Bone marrow (tissue), 2 donors: ENCODE data around the gene MED14.

Experiments
- DNase-seq, 2 donors: peaks; one replicate each; lab custom pipeline; 2025; lab: John Stamatoyannopoulos, UW

The MED14 gene

DNA sequence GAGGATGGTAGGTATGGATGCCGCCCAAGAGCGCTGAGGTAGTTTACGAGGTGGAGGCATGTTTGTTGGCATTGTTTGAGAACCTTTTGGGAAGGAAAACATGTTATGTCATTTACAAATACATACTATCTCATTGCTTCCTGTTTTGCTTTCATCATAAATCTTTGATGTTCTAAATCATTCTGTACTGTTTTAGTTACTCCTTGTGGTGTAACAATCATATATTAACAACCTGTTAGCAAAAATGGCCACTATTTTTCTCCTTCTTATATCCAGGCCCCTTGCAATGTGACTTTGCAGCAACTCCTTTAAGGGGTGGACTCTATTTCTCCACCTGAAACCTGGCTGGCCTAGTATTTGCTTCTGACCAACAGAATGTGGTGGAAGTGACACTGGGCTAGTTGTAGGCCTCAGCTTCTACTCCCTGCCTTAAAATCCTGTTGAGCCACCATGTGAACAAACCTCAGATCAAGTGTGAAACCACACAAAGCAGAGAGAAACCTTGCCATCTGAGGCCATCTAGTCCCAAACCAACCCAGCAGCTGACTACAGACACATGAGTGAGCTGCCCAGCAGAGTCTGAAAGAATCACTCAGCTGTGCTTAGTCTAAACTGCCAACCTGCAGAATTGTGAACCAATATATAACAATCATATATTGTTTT lies 72.1 kb downstream of the MED14 start:
- DNase-seq = no peak

DNA sequence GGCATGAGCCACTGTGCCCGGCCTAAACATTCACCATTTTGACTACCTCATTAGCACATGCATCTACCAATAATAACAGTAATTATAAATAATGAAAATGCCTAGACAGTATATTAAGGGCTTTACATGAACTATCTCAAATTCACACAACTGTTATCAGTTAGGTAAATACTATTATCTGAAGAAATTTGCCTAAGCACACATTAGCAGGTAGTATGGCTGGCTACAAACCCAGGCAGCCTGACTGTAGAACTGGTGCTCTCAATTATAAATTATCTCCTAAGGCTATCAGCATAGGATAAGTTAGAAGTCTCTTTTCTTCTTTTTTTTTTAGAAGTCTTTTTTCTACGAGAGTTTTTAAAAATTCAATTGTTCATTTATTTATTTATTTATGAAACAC lies 73.9 kb downstream of the MED14 start:
- no peak for DNase-seq

DNA sequence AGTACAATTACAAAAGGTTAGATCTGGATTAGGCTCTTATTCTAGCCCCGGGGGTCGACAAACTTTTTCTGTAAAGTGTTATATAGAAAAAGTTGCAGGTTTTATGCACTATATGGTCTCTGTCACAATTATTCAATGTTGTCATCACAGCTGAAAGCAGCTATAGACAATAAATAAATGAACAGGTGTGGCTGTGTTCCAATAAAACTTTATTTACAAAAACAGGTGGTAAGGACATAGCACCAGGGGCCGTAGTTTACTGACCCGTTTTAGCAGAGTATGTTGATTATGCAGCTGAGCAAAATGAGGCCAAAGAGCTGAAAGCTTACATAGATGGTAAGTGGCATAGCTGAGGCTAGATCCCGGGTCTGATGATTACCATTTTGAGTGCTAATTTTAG lies 75.0 kb downstream of the MED14 start:
- no peak for DNase-seq

DNA sequence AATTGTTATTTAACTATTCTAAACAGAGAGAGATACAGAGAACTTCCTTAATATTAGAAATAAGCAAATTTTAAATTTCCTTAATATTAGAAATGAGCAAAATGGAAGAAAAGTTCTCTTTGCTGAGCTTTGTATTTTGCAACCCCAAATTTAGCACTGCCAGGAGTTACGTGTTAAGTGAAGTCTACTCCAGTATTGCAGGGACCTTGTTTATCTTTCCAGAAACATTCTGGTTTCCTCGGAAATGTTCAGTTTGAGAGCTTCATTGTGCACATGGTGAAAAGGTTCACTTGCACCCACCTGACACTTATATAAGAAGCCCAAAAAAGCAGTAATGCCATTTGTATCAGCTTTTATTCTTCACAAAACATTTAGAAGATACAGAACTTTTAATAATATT lies 81.8 kb downstream of the MED14 start:
- no peak for DNase-seq

DNA sequence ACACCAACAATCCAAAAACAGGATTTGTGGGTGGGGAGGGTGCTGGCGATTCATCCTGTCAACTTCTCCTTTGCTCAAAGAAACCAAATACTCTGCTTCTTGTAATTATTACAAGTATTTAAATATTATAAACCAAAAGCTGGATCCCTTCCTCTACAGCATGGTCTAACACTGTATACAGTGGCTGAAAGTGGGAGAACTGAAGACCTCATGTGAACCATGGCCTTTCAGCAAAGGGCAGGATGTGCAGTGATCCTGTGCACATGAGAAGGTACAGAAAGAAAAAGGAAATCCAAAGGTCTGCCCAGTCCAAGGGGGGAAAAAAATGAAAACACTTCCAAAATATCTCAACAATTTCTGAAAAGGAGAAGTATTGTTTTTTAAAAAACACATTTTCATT lies 82.7 kb downstream of the MED14 start:
- DNase-seq = no peak

DNA sequence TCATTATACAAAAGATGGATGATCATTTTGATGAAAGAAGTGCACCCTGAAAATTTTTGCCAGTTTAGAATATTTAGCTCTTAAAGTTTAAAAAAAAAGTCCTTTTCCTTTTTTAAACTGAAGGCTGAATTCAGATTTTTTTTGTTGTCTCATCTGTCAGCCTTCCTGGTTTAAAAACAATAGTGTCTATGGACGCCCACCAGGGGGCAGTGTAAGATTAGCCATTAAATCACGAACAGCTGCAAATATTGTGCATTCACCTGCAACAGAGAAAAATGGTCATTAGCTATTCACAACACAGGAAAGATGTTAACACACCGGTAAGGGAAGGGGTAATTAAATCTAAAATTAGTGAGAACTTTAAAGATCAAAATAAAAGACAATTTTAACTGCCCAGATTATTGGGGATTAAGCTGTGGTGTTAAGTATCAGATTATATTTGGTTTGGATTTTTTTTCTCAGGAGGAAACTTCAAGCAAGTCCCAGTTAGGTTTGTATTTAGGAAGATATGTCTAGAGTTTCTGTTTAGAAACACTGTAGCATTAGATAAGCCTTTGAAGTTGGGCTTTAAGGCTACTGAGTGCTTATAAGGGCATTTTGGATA lies 83.6 kb downstream of the MED14 start:
- DNase-seq = peak in 1 of 2 donors; percentile 12

DNA sequence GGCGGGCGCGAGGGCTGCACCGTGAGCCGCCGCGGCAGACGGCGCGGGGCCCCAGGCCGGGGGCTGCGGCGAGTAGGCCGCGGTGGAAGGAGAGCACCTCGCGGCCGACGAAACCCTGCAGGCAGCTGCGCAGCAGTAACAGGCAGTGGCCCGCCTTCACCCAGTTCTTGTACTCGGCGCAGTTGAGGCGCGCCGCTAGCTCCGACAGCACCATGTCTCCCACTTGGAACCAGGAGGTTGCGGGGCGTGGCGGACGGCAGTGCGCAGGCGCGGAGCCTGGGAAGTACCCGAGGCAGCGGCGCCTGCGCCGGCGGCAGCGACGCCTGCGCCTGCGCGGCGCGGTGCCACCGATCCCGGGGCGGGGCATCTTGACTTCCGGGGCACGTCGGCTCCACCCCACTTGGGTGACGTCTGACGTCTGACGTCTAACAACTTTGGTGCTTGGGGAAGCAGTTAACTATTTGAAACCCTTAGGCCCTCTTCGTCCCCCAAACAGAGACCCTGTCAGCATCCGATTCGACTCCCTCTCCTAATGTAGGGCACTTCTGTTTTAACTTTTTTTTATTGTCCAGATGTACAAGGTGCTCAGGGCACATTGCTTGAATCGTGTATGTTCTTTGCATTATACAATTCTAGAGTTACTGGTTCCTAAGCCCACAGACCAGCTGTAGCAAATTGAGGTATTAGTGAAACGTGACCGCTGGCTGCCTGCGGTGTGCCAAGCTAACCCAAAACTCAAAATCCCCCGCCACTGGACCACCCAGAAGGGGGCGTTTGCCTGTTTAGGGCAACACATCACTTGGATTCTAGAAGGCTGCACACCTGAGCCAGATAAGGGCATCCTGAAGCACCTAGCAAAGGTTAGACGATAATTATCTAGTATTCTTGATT lies 87.8 kb downstream of the MED14 start, which contains the start of gene CXorf38:
TSS of gene CXorf38 (minus strand) at position 255 of the 891 bp plus-strand sequence. CDS start at position 214, 41 bp downstream.
- peak; percentile 57 to 61 for DNase-seq

DNA sequence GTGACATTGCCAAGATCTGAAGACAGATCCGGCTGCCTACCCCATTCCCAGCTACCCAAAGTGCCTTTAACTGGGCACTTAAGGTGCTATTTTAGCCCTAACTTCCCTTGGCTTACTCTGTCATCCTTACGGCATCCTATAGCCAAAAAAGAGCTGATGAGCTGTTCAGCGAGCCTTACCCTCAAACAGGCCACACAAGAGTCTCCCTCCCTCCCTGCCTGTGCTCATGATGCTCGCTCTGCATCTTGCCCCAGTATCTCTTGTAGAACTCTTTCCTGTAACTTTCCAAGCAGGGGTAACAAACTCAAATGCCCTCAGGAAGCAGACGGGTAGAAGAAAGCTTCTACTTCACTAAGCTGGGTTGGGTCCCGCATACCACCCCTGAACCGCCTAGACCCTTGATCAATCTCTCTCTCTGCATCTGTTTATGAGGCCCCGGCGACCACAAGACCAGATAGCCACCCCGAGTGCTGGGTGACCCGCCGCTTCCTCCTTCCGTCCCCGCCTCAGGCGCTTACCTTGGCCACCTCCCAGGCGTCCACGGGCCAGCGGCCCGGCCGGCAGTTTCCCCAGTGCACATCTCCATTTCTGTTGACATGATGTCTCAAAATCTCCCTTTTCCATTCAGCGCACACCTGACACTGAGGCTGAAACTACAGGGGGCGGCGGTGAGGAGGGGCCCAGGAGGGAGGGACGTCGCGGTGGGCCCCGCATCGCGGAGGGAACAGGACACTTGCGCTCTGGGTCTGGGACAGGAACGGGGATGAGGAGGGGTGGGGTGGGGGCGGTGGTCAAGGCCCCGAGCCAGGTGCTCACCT lies 88.6 kb downstream of the MED14 start:
- DNase-seq = peak in 1 of 2 donors; percentile 1

DNA sequence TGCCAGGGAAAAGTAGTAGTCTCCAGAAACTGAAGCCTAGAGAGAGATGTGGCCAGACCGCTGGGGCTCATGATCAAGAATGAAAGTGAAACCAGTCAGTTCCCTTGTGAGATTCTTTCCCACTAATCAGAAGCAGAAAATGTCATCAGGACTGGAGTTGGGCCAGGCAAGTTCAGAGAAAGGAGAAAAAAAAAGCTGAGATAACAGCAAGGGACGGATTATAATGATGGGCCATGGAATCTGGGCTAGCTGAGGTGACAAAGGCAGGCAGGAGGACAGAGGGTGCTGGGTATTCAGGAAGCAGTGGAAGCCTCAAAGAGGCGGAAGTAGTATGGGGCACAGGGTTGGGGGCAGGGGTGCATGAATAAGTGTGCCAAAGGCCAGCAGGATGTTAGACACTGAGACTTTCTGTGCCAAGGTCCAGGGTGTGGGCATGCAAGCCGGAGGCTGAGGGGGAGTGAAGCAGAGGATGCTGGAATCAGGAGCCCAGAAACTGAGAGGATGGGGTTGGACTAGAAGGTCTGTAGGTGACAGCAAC lies 90.5 kb downstream of the MED14 start:
- DNase-seq = peak; percentile 44 to 48

DNA sequence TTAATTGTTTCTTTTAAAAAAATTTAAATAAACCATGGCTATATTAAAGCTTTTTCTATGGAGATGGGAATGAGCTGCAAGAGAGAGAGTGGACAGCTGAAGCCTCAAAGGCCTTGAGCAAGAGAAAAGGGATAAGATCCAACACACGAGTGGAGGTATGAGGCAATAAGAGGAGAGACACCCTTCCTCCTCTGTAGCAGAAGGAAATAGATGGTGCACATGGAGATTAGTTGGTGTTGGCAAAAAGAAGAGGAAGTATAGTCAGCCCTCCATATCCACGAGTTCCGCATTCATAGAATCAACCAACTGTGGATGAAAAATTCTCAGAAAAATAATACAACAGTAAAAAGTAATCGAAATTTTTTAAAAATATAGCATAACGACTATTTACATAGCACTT lies 91.2 kb downstream of the MED14 start:
- DNase-seq = peak in 1 of 2 donors; percentile 54

DNA sequence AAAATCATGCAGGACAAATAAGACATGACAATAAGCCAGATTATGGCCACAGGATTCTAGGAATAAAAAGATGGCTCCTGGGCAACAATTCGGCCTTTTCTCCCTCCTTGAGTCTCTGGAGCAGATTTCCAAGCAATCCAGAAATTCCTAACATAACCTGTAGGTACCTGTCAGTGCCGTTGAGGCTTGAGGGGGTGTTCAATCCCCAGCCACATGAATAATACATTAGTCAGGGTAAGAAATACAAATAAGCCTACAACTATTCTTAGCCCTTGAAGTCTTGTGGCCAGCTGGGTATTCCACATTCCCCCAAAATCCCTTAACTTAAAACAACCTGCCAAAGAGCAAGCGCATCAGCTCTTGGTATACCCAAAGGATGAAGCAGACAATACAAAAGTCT lies 97.7 kb downstream of the MED14 start:
- no peak for DNase-seq

DNA sequence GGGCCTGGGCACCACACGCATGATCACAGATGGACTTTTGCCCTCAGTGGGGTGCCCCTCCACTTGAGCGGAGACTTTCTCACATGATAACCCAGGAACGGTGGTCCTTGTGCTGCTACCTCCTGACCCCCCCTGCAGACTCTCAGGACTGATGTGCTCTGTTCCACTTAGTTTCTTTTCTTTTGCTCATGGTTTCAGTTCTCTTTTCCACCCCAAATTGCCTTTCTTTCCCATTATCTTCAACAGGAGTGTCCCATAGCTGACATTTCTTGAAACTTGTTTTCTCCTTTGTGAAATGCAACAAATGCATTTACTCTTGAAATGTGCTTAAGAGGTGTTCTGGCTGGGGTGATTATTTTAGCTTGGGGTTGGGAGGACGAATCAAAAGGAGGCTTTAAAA lies 103.1 kb downstream of the MED14 start:
- no peak for DNase-seq

DNA sequence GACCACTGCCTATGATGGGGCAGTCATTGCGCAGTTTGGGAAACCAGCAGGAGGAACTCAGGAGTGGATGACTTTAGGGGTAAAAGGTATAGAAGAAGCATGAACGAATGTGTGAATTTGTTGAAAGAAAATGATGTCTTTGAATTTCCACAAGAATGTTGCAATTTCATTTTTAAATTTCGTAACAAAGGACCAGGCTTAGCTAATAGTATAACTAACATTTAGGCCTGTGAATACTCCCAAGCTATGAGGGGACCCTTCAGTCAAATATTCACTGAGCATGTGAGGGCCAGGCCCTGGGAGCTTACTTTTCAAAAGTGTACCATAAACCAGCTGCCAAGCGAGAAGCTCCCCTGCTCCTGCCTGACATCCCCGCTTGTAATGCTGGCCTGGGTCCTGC lies 106.8 kb downstream of the MED14 start:
- no peak for DNase-seq

DNA sequence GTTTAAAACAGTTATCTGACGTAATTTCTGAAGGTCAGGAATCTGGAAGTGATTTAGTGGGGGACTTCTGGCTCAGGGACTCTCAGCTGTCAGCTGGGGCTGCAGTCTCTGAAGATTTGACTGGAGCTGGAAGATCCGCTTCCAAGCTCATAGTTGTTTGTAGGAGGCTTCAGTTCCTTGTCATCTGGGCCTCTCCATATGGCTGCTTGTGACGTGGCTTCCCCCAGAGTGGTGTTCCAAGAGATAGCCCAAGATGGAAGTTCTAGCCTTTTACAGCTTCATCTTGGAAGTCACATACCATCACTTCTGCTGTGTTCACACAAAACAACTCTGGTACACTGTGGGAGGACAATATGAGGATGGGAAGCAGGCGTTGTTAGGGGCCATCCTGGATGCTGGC lies 110.0 kb downstream of the MED14 start:
- DNase-seq = no peak

DNA sequence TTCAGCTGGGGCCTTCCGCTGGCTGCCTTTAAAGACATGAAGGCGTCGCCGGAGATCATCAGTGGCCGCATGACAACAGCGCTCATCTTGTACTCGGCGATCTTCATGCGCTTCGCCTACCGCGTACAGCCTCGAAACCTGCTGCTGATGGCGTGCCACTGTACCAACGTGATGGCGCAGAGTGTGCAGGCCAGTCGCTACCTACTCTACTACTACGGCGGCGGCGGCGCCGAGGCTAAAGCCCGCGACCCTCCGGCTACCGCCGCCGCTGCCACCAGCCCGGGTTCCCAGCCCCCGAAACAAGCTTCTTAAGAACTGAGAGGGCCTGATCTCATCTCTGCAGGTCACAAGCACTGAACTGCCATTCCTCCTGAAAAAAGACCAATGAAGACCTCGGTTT lies 111.7 kb downstream of the MED14 start:
- DNase-seq = no peak

DNA sequence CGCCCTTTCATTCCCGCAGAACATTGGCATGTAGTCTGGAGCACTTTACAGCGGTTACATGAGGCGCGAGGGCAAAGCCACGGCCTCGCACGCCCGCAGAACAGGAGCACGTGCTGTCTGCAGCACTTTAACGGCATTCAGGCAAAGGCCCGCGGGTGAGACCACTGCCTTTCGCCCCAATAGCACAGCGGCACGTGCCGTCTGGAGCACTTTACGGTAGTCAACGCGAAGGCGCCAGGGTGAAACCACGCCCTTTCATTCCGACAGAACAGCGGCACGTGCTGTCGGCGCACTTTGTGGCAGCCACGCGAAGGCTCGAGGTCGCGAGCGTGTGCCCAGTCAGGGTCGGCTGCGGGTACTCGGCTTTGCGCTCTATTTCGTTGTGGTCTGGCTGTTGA lies 112.2 kb downstream of the MED14 start, which contains the start of gene MPC1L:
TSS of gene MPC1L (plus strand) at position 290 of the 398 bp plus-strand sequence. CDS start 138 bp downstream, outside the sequence.
- DNase-seq = no peak

DNA sequence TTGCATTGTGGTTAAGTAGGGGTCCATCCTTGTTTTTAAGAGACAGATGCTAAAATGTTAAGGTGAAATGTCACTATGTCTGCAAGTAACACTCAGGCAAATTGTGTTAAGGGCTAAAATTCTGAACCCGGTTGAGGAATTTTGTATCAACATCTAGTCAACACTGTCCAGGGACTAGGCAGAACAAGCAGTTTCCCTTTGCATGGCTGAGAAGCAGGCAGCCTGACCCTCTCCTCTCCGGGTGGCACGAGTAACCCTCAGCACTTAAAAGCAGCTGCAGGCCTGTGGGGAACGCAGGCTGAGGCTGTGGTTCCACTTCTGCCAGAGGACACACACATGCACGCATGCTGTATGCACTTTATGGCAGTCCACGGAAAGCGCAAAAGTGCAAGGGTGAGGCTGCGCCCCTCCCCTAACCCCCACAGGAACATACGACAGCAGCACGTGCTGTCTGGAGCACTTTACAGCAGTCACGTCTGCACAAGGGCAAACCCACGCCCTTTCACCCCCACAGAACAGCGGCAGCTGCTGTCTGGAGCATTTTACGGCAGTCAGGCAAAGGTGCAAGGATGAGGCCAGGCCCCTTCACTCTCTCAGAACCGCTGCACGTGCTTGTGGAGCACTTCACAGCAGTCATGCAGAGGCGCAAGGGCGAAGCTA lies 112.7 kb downstream of the MED14 start:
- no peak for DNase-seq

DNA sequence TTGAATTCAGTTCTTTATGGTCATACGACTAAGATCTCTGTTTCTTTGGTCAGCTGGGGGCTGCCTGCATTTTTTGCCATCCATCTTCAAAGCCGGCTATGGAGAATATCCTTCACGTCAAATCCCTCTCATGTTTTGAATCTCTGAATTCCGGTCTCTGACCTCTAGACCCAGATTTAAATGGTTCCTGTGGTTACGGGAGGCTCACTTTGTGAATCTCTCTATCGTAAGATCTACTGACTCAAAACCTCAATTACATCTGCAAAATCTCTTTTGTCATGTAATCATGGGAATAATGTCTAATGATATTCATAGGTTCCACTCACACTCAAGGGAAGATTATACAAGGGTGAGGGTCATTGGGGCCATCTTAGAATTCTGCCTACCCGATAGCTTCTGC lies 117.8 kb downstream of the MED14 start:
- no peak for DNase-seq

DNA sequence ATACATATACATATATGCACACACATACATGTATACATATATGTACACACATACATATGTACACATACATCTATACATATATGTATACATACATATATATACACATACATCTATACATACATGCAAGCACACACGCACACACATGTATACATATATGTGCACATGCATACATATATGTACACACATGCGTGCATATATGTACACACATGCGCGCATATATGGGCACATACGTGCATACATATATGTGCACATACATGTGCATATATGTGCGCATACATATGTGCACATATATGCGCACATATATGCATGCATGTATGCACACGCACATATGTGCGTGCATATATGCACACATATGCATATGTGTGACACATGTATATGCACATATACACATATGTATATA lies 119.4 kb downstream of the MED14 start:
- DNase-seq = no peak

DNA sequence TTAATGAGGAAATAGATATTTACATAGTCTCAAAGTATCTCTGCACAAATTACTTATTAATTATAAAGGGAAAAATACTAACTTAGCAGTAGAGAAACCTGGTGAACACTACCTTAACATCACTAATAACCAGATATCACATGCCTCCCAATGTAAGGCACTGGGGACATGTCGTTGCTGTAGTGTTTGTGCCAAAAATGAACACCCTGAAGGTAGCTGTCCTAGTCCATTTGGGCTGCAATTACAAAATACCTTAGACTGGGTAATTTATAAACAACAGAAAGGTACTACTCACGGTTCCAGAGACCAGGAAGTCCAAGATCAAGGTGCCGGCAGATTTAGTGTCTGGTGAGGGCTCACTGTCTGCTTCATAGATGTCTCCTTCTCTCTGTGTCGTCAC lies 122.8 kb downstream of the MED14 start:
- DNase-seq = no peak

DNA sequence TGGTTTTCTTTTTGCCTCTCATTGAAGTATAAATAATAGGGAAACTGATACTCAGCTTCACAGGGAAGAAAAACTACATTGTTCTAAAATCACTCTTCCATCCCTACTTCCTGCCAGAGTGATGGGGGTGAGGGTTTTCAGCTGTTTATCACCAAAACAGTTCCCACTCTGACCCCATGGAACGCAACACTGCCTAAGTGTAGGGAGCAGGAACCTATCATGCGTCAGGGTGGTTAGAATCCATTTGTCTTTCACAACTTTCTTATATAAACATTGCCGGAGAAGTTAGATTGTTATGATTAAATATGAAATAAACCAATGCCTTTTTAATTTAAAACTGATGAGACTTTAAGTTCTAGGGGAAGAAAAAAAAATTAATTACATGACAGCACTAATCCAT lies 128.0 kb downstream of the MED14 start:
- DNase-seq = no peak
